ENCODE measurements around the gene TIAM1. TPM values are rescaled to one million over a fixed set of nuclear protein-coding genes. Genes with fewer than 3 reads are reported as not detected.
"Not testable (repeated sequence)": the region's sequence is repeated elsewhere in the genome, so short reads cannot be mapped to it uniquely, and the experiment has no call there.

The TIAM1 gene
- total and polyA plus RNA-seq, 2 experiments from 2014 or later = 9.2 to 9.6 TPM

GRCh38 chr21:31235671-31236450 is 108.2 kb downstream of the TIAM1 start:
- H3K27ac ChIP-seq = no peak overlapping the region
- DNase-seq (ENCODE audit: low read depth in 1 of 2, low spot score in 1 of 2) = peak in 1 of 2 donors; percentile 48
- H3K4me3 ChIP-seq = no peak overlapping the region
- H3K36me3 ChIP-seq = no peaks in the 10 kb centered on the region
- no peaks in the 10 kb centered on the region for H3K4me1 ChIP-seq (ENCODE audit: low read depth)
- H3K9me3 ChIP-seq (ENCODE audit: low read depth) = no peaks in the 10 kb centered on the region
- no peak for TF ChIP-seq CTCF (IDR thresholded peaks at IDR 0.05; ENCODE audit: low read depth, low read length)
- no peaks in the 10 kb centered on the region for H3K27me3 ChIP-seq

GRCh38 chr21:31234936-31235335 is 109.1 kb downstream of the TIAM1 start:
- no peak for DNase-seq (ENCODE audit: low read depth in 1 of 2, low spot score in 1 of 2)
- no peaks in the 10 kb centered on the region for H3K9me3 ChIP-seq (ENCODE audit: low read depth)
- H3K36me3 ChIP-seq = no peaks in the 10 kb centered on the region
- H3K4me3 ChIP-seq = no peak overlapping the region
- H3K27ac ChIP-seq = no peak overlapping the region
- TF ChIP-seq CTCF (IDR thresholded peaks at IDR 0.05; ENCODE audit: low read depth, low read length) = no peak
- H3K4me1 ChIP-seq (ENCODE audit: low read depth) = no peaks in the 10 kb centered on the region
- no peaks in the 10 kb centered on the region for H3K27me3 ChIP-seq

GRCh38 chr21:31233711-31234110 is 110.3 kb downstream of the TIAM1 start:
- H3K4me1 ChIP-seq (ENCODE audit: low read depth) = no peaks in the 10 kb centered on the region

GRCh38 chr21:31232344-31232743 is 111.7 kb downstream of the TIAM1 start:
- Histone ChIP-seq H3K36me3 (no peaks in the 10 kb centered on the region), H3K4me3 (no peak overlapping the region), H3K27me3 (no peaks in the 10 kb centered on the region), H3K9me3 (ENCODE audit: low read depth) (no peaks in the 10 kb centered on the region), H3K27ac (no peak overlapping the region), H3K4me1 (ENCODE audit: low read depth) (no peaks in the 10 kb centered on the region)
- no peak for DNase-seq (ENCODE audit: low read depth in 1 of 2, low spot score in 1 of 2)
- no peak for TF ChIP-seq CTCF (IDR thresholded peaks at IDR 0.05; ENCODE audit: low read depth, low read length)

More at GRCh38 chr21:31233711-31234110, 110.3 kb downstream of the TIAM1 start:
- Histone ChIP-seq H3K27ac (no peak overlapping the region), H3K9me3 (ENCODE audit: low read depth) (no peaks in the 10 kb centered on the region), H3K36me3 (no peaks in the 10 kb centered on the region), H3K4me3 (no peak overlapping the region), H3K27me3 (no peaks in the 10 kb centered on the region)
- no peak for TF ChIP-seq CTCF (IDR thresholded peaks at IDR 0.05; ENCODE audit: low read depth, low read length)
- DNase-seq (ENCODE audit: low read depth in 1 of 2, low spot score in 1 of 2) = no peak

- no peak for DNase-seq (ENCODE audit: low read depth in 1 of 2, low spot score in 1 of 2)
- no peak for TF ChIP-seq CTCF (IDR thresholded peaks at IDR 0.05; ENCODE audit: low read depth, low read length)
- no peak overlapping the region for H3K4me3 ChIP-seq
- H3K27me3 ChIP-seq = no peaks in the 10 kb centered on the region
- no peaks in the 10 kb centered on the region for H3K4me1 ChIP-seq (ENCODE audit: low read depth)
- H3K9me3 ChIP-seq (ENCODE audit: low read depth) = no peaks in the 10 kb centered on the region
- H3K27ac ChIP-seq = no peak overlapping the region
- no peaks in the 10 kb centered on the region for H3K36me3 ChIP-seq
These were observed 113.1 kb downstream of the TIAM1 start for GRCh38 chr21:31230937-31231336.

GRCh38 chr21:31228723-31229122 is 115.3 kb downstream of the TIAM1 start:
- not testable (repeated sequence) for H3K27ac ChIP-seq; H3K4me1 ChIP-seq (ENCODE audit: low read depth); H3K4me3 ChIP-seq; H3K27me3 ChIP-seq; H3K36me3 ChIP-seq; DNase-seq (ENCODE audit: low read depth in 1 of 2, low spot score in 1 of 2); H3K9me3 ChIP-seq (ENCODE audit: low read depth)

Measured in cardiac muscle cell (in vitro differentiated cells and primary cell).